Mammary epithelial cell (primary cell): ENCODE data around the gene SCAP.

Experiments
- EZH2 ChIP-seq: IDR thresholded peaks from 2 replicates; pipeline ENCODE4 v1.6.1; 2012; ENCODE audit warnings: low read length, inconsistent platforms, borderline replicate concordance
- TF ChIP-seq, protein P1 (sequence below), 2 donors: IDR thresholded peaks in 1 of 2; conservative IDR thresholded peaks in 1 of 2; 2 replicates each; pipeline ENCODE4 v1.5.1; 2011 to 2012; ENCODE audit warnings: inconsistent platforms in 2 of 2, low read length in 2 of 2, mild to moderate bottlenecking in 2 of 2, control low read depth in 1 of 2, low read depth in 1 of 2; ENCODE audit not compliant: insufficient read depth in 1 of 2; ENCODE audit errors: extremely low read depth in 1 of 2

DNA sequence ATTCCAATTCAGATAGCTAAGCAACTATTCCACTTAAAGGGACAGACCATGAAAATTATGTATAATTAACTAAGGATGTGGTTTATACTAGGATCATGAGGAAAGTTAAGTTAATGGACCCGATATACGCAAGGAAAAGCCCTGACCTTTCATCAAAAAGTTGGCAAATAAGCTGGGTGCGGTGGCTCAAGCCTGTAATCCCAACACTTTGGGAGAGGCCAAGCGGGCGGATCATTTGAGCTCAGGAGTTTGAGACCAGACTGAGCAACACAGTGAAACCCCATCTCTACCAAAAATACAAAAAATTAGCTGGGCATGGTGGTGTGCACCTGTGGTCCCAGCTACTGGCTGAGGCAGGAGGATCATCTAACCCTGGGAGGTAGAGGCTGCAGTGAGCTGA is 39.6 kb downstream of the SCAP start:
- TF ChIP-seq, protein P1, sequence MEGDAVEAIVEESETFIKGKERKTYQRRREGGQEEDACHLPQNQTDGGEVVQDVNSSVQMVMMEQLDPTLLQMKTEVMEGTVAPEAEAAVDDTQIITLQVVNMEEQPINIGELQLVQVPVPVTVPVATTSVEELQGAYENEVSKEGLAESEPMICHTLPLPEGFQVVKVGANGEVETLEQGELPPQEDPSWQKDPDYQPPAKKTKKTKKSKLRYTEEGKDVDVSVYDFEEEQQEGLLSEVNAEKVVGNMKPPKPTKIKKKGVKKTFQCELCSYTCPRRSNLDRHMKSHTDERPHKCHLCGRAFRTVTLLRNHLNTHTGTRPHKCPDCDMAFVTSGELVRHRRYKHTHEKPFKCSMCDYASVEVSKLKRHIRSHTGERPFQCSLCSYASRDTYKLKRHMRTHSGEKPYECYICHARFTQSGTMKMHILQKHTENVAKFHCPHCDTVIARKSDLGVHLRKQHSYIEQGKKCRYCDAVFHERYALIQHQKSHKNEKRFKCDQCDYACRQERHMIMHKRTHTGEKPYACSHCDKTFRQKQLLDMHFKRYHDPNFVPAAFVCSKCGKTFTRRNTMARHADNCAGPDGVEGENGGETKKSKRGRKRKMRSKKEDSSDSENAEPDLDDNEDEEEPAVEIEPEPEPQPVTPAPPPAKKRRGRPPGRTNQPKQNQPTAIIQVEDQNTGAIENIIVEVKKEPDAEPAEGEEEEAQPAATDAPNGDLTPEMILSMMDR (conservative IDR thresholded peaks at IDR 0.05 in 1 of 2, IDR thresholded peaks at IDR 0.05 in 1 of 2; ENCODE audit: extremely low read depth in 1 of 2, insufficient read depth in 1 of 2, low read depth in 1 of 2, low read length in 2 of 2): no peak
- no peak for TF ChIP-seq EZH2
